Measurements from ENCODE around the gene HORMAD2.
"Not testable (repeated sequence)": the region's sequence is repeated elsewhere in the genome, so short reads cannot be mapped to it uniquely, and the experiment has no call there.

GRCh38 chr22:30061094-30061493 is 19.2 kb upstream of the HORMAD2 start:
- not testable (repeated sequence) for TF ChIP-seq CTCF (conservative IDR thresholded peaks at IDR 0.05; ENCODE audit: low read length); EZH2phosphoT487 (IDR thresholded peaks at IDR 0.05; ENCODE audit: borderline replicate concordance)
